Measurements from ENCODE around the gene TRIM15. TPM values are rescaled to one million over a fixed set of nuclear protein-coding genes. Genes with fewer than 3 reads are reported as not detected.

TRIM15 gene
- total RNA-seq, 1 donor from 2014 or later = 0.92 TPM

- H3K4me3 Mint-ChIP-seq = no peak overlapping the region
- H3K4me1 Mint-ChIP-seq (ENCODE audit: unreplicated experiment) = no peaks in the 10 kb centered on the region
- DNase-seq (ENCODE audit: extremely low spot score, unreplicated experiment) = no peak
- no peak overlapping the region for H3K27ac Mint-ChIP-seq
- no peak for TF ChIP-seq CTCF (conservative IDR thresholded peaks at IDR 0.05)
- H3K9me3 Mint-ChIP-seq = no peaks in the 10 kb centered on the region
- H3K27me3 Mint-ChIP-seq = peaks cover 77% of the 10 kb centered on the region
- H3K36me3 Mint-ChIP-seq = no peaks in the 10 kb centered on the region
Measured at GRCh38 chr6:30142665-30143064, 20.7 kb upstream of the TRIM15 start.

GRCh38 chr6:30143780-30144179 lies 19.6 kb upstream of the TRIM15 start:
- Mint-ChIP-seq H3K4me3 (no peak overlapping the region), H3K27ac (no peak overlapping the region), H3K4me1 (ENCODE audit: unreplicated experiment) (no peaks in the 10 kb centered on the region), H3K27me3 (peaks cover 74% of the 10 kb centered on the region), H3K9me3 (no peaks in the 10 kb centered on the region), H3K36me3 (no peaks in the 10 kb centered on the region)
- DNase-seq (ENCODE audit: extremely low spot score, unreplicated experiment) = no peak
- TF ChIP-seq CTCF (conservative IDR thresholded peaks at IDR 0.05) = no peak

- no peak overlapping the region for H3K27ac Mint-ChIP-seq
- no peak for TF ChIP-seq CTCF (conservative IDR thresholded peaks at IDR 0.05)
- no peak for DNase-seq (ENCODE audit: extremely low spot score, unreplicated experiment)
- no peak overlapping the region for H3K4me3 Mint-ChIP-seq
- H3K4me1 Mint-ChIP-seq (ENCODE audit: unreplicated experiment) = no peaks in the 10 kb centered on the region
- no peaks in the 10 kb centered on the region for H3K36me3 Mint-ChIP-seq
- H3K27me3 Mint-ChIP-seq = peaks cover 70% of the 10 kb centered on the region
- H3K9me3 Mint-ChIP-seq = no peaks in the 10 kb centered on the region
Measured at GRCh38 chr6:30144811-30145210, 18.5 kb upstream of the TRIM15 start.

GRCh38 chr6:30145818-30146217 lies 17.5 kb upstream of the TRIM15 start:
- TF ChIP-seq CTCF (conservative IDR thresholded peaks at IDR 0.05) = no peak
- H3K4me3 Mint-ChIP-seq = no peak overlapping the region
- no peak overlapping the region for H3K27ac Mint-ChIP-seq
- DNase-seq (ENCODE audit: extremely low spot score, unreplicated experiment) = no peak
- H3K9me3 Mint-ChIP-seq = no peaks in the 10 kb centered on the region
- H3K36me3 Mint-ChIP-seq = no peaks in the 10 kb centered on the region
- peaks cover 72% of the 10 kb centered on the region for H3K27me3 Mint-ChIP-seq
- H3K4me1 Mint-ChIP-seq (ENCODE audit: unreplicated experiment) = peaks cover 6% of the 10 kb centered on the region

- TF ChIP-seq CTCF (conservative IDR thresholded peaks at IDR 0.05) = no peak
- Mint-ChIP-seq H3K36me3 (no peaks in the 10 kb centered on the region), H3K4me3 (no peak overlapping the region), H3K9me3 (no peaks in the 10 kb centered on the region), H3K27me3 (peaks cover 66% of the 10 kb centered on the region), H3K4me1 (ENCODE audit: unreplicated experiment) (peaks cover 6% of the 10 kb centered on the region), H3K27ac (no peak overlapping the region)
- no peak for DNase-seq (ENCODE audit: extremely low spot score, unreplicated experiment)
Measured at GRCh38 chr6:30147096-30147495, 16.2 kb upstream of the TRIM15 start.

- Mint-ChIP-seq H3K4me3 (no peak overlapping the region), H3K27me3 (peaks cover 70% of the 10 kb centered on the region), H3K27ac (no peak overlapping the region), H3K4me1 (ENCODE audit: unreplicated experiment) (peaks cover 6% of the 10 kb centered on the region), H3K9me3 (no peaks in the 10 kb centered on the region), H3K36me3 (no peaks in the 10 kb centered on the region)
- no peak for DNase-seq (ENCODE audit: extremely low spot score, unreplicated experiment)
- no peak for TF ChIP-seq CTCF (conservative IDR thresholded peaks at IDR 0.05)
Measured at GRCh38 chr6:30149234-30149633, 14.1 kb upstream of the TRIM15 start.
